Measurements from ENCODE around the gene ZSCAN10.
"Not testable (repeated sequence)": the region's sequence is repeated elsewhere in the genome, so short reads cannot be mapped to it uniquely, and the experiment has no call there.

The ZSCAN10 gene

GRCh38 chr16:3088925-3089716 is 10.0 kb downstream of the ZSCAN10 start:
- intact Hi-C loops (cut with DNase I) = no loop called here
- peak in 1 of 10 donors; percentile 57 for DNase-seq

- intact Hi-C loops (cut with DNase I) = no loop called here
Measured at GRCh38 chr16:3088450-3088849, 10.6 kb downstream of the ZSCAN10 start.

GRCh38 chr16:3087243-3088235 is 11.6 kb downstream of the ZSCAN10 start:
- intact Hi-C loops (cut with DNase I) = no loop called here

More at GRCh38 chr16:3088450-3088849, 10.6 kb downstream of the ZSCAN10 start:
- peak in 2 of 10 donors; percentile 31 to 36 for DNase-seq

GRCh38 chr16:3086596-3087242 is 12.4 kb downstream of the ZSCAN10 start:
- DNase-seq = peak in 2 of 10 donors; percentile 53 to 62
- intact Hi-C loops (cut with DNase I) = no loop called here

More at GRCh38 chr16:3087243-3088235, 11.6 kb downstream of the ZSCAN10 start:
- DNase-seq = peak in 2 of 10 donors; percentile 60 to 78

GRCh38 chr16:3085868-3086595 is 13.1 kb downstream of the ZSCAN10 start:
- intact Hi-C loops (cut with DNase I) = no loop called here

GRCh38 chr16:3084969-3085670 is 14.0 kb downstream of the ZSCAN10 start:
- intact Hi-C loops (cut with DNase I) = no loop called here
- peak in 1 of 10 donors; percentile 0 for DNase-seq

More at GRCh38 chr16:3085868-3086595, 13.1 kb downstream of the ZSCAN10 start:
- DNase-seq = peak in 2 of 10 donors; percentile 2 to 16

GRCh38 chr16:3084491-3084890 is 14.6 kb downstream of the ZSCAN10 start:
- intact Hi-C loops (cut with DNase I) = no loop called here
- DNase-seq = peak in 1 of 10 donors; percentile 18

- intact Hi-C loops (cut with DNase I) = not testable (repeated sequence)
- DNase-seq = peak in 2 of 10 donors; percentile 37 to 62
Measured at GRCh38 chr16:3083408-3083807, 15.7 kb downstream of the ZSCAN10 start.

- DNase-seq = peak in 2 of 10 donors; percentile 15 to 61
- intact Hi-C loops (cut with DNase I) = not testable (repeated sequence)
Measured at GRCh38 chr16:3081957-3082356, 17.1 kb downstream of the ZSCAN10 start.

GRCh38 chr16:3080024-3080423 is 19.1 kb downstream of the ZSCAN10 start:
- intact Hi-C loops (cut with DNase I) = no loop called here

GRCh38 chr16:3076577-3076976 is 22.5 kb downstream of the ZSCAN10 start:
- DNase-seq = peak in 2 of 10 donors; percentile 39 to 42
- intact Hi-C loops (cut with DNase I) = no loop called here

More at GRCh38 chr16:3080024-3080423, 19.1 kb downstream of the ZSCAN10 start:
- DNase-seq = peak in 2 of 10 donors; percentile 59 to 61

- DNase-seq = peak in 2 of 10 donors; percentile 37
- intact Hi-C loops (cut with DNase I) = not testable (repeated sequence)
Measured at GRCh38 chr16:3075946-3076345, 23.1 kb downstream of the ZSCAN10 start.

GRCh38 chr16:3075523-3075915 is 23.6 kb downstream of the ZSCAN10 start:
- intact Hi-C loops (cut with DNase I) = no loop called here
- DNase-seq = peak in 2 of 10 donors; percentile 65 to 75

GRCh38 chr16:3074860-3075522 is 24.1 kb downstream of the ZSCAN10 start:
- intact Hi-C loops (cut with DNase I) = no loop called here
- DNase-seq = peak in 2 of 10 donors; percentile 30 to 57

- intact Hi-C loops (cut with DNase I) = no loop called here
- DNase-seq = peak in 1 of 10 donors; percentile 14
Measured at GRCh38 chr16:3073448-3073847, 25.6 kb downstream of the ZSCAN10 start.

- intact Hi-C loops (cut with DNase I) = not testable (repeated sequence)
- DNase-seq = peak in 3 of 10 donors; percentile 11 to 39 (median 13)
Measured at GRCh38 chr16:3072576-3073263, 26.4 kb downstream of the ZSCAN10 start.

GRCh38 chr16:3072148-3072547 is 26.9 kb downstream of the ZSCAN10 start:
- DNase-seq = peak in 2 of 10 donors; percentile 25 to 48
- intact Hi-C loops (cut with DNase I) = not testable (repeated sequence)

GRCh38 chr16:3071655-3072054 is 27.4 kb downstream of the ZSCAN10 start:
- DNase-seq = peak in 1 of 10 donors; percentile 10
- intact Hi-C loops (cut with DNase I) = no loop called here

All from posterior cingulate gyrus (tissue), 11 donors.